KMS-11 (cell line): ENCODE measurements around the gene UPK1A.
"Not testable (repeated sequence)": the region's sequence is repeated elsewhere in the genome, so short reads cannot be mapped to it uniquely, and the experiment has no call there.

Experiments used
- H2AFZ ChIP-seq: fragments of 200-600 bp; sonication (generic); 2 replicates; pipeline ENCODE4 v1.6.1; 2016; ENCODE audit warnings: antibody characterized with exemption, mixed run types, low read depth
- H3K27ac ChIP-seq: fragments of 200-600 bp; sonication (generic); 2 replicates; pipeline ENCODE4 v1.6.1; 2016; ENCODE audit warnings: mild to moderate bottlenecking, mixed run types
- H3K27me3 ChIP-seq: fragments of 200-600 bp; sonication (generic); 2 replicates; pipeline ENCODE4 v1.6.1; 2017; ENCODE audit warnings: mild to moderate bottlenecking, low read depth, mixed run types, moderate library complexity; ENCODE audit not compliant: insufficient read depth
- H3K36me3 ChIP-seq: fragments of 200-600 bp; sonication (generic); 2 replicates; pipeline ENCODE4 v1.6.1; 2017; ENCODE audit warnings: mild to moderate bottlenecking, mixed run types; ENCODE audit not compliant: insufficient read depth
- H3K4me1 ChIP-seq: fragments of 200-600 bp; sonication (generic); 2 replicates; pipeline ENCODE4 v1.6.1; 2016; ENCODE audit warnings: mild to moderate bottlenecking, low read depth, mixed run types; ENCODE audit not compliant: poor library complexity, severe bottlenecking
- H3K4me2 ChIP-seq: fragments of 200-600 bp; sonication (generic); 2 replicates; pipeline ENCODE4 v1.7.0; 2016; ENCODE audit warnings: mild to moderate bottlenecking, mixed run types
- H3K4me3 ChIP-seq: fragments of 200-600 bp; sonication (generic); IDR thresholded peaks from 2 replicates; pipeline ENCODE4 v1.6.1; 2017; ENCODE audit warnings: low read depth, low read length, mixed read lengths; ENCODE audit not compliant: insufficient read depth
- H3K79me2 ChIP-seq: fragments of 200-600 bp; sonication (generic); 2 replicates; pipeline ENCODE4 v1.6.1; 2016; ENCODE audit warnings: low read depth, mixed run types; ENCODE audit not compliant: insufficient read depth
- H3K9ac ChIP-seq: fragments of 200-600 bp; sonication (generic); 2 replicates; pipeline ENCODE4 v1.6.1; 2016; ENCODE audit warnings: mild to moderate bottlenecking, mixed run types
- H4K20me1 ChIP-seq: fragments of 200-600 bp; sonication (generic); 2 replicates; pipeline ENCODE4 v1.6.1; 2016; ENCODE audit warnings: mild to moderate bottlenecking, mixed run types; ENCODE audit not compliant: insufficient read depth
- TF ChIP-seq, protein P1 (sequence below): fragments of 200-600 bp; sonication (generic); conservative IDR thresholded peaks from 2 replicates; pipeline ENCODE4 v1.6.1; 2017; ENCODE audit warnings: low read depth, mild to moderate bottlenecking, antibody characterized with exemption, low read length, moderate library complexity, mixed read lengths

UPK1A gene

DNA sequence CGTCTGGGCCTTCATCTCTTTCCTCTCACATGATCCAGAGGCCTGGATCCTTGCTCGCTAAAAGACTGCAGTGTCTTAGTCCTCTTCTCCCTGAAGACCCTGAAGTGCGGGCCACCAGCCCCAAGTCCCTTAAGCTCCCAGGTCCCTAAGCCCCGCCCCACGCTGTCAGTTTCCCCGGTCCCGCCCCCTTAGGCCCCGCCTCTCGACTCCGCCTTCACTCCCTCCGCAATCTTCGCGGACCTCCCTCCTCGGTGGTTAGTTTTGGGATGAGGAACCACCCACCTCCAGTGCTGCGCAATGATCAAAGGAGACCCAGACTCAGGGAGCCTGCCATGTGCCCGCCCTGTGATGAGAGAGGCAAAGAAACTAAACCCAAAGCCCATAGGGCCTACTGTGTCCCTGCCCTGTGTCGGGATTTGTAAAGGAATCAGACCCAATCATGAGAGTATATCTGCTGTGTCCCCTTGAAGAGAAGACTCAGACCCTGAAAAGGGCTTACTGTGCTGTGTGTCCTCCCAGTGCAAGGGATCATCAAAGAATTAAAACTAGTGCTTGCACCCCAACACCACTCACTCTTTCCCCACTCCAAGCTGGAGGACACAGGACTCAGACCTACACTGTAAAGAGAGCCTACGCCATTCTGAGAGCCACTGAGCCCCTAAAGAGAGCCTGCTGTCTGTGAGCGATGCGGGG lies 21.2 kb upstream of the UPK1A start:
- Histone ChIP-seq H2AFZ (peak overlapping the region; percentile 67), H4K20me1 (no peaks in the 10 kb centered on the region), H3K79me2 (peaks cover 19% of the 10 kb centered on the region), H3K27me3 (no peaks in the 10 kb centered on the region), H3K36me3 (no peaks in the 10 kb centered on the region), H3K27ac (peak overlapping the region; percentile 10; the same call in 1 of the 2 replicates), H3K4me1 (peaks cover 39% of the 10 kb centered on the region), H3K4me3 (no peak overlapping the region), H3K4me2 (peak overlapping the region; percentile 95), H3K9ac (no peak overlapping the region; the same call in 1 of the 2 replicates)
- TF ChIP-seq, protein P1, sequence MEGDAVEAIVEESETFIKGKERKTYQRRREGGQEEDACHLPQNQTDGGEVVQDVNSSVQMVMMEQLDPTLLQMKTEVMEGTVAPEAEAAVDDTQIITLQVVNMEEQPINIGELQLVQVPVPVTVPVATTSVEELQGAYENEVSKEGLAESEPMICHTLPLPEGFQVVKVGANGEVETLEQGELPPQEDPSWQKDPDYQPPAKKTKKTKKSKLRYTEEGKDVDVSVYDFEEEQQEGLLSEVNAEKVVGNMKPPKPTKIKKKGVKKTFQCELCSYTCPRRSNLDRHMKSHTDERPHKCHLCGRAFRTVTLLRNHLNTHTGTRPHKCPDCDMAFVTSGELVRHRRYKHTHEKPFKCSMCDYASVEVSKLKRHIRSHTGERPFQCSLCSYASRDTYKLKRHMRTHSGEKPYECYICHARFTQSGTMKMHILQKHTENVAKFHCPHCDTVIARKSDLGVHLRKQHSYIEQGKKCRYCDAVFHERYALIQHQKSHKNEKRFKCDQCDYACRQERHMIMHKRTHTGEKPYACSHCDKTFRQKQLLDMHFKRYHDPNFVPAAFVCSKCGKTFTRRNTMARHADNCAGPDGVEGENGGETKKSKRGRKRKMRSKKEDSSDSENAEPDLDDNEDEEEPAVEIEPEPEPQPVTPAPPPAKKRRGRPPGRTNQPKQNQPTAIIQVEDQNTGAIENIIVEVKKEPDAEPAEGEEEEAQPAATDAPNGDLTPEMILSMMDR, result no peak

DNA sequence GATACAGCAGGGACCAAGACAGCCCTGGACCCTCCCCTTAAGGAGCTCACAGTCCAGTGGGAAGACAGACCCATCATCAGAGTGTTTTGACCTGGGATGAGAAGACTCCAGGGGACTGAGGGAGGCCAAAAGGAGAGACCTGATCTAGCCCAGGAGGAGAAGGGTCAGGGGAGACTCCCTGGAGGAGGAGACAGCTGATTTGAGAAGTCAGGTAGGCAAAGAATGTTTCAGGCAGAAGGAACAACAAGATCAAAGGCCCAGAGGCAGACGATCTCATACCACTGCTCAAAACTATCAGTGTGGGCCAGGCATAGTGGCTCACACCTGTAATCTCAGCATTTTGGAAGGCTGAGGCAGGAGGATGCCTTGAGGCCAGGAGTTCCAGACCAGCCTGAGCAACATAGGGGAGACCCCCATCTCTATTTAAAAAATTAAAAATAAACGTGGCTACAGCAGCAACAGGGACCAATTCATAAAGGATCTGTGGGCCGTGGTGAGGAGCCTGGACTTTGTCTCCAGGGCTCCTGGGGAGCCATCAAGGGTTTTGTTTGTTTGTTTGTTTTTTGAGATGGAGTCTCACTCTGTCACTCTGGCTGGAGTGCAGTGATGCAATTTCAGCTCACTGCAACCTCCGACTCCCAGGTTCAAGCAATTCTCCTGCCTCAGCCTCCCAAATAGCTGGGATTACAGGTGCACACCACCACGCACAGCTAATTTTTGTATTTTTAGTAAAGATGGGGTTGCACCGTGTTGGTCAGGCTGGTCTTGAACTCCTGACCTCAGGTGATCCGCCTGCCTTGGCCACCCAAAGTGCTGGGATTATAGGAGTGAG lies 20.4 kb upstream of the UPK1A start:
- Histone ChIP-seq H3K9ac (no peak overlapping the region), H3K4me3 (no peak overlapping the region), H3K79me2 (peaks cover 26% of the 10 kb centered on the region), H4K20me1 (no peaks in the 10 kb centered on the region), H3K27me3 (no peaks in the 10 kb centered on the region), H3K27ac (no peak overlapping the region), H3K36me3 (no peaks in the 10 kb centered on the region), H3K4me2 (peak overlapping the region; percentile 95), H2AFZ (peak overlapping the region; percentile 67; the same call in 1 of the 2 replicates), H3K4me1 (peaks cover 39% of the 10 kb centered on the region)
- TF ChIP-seq, protein P1, result no peak

DNA sequence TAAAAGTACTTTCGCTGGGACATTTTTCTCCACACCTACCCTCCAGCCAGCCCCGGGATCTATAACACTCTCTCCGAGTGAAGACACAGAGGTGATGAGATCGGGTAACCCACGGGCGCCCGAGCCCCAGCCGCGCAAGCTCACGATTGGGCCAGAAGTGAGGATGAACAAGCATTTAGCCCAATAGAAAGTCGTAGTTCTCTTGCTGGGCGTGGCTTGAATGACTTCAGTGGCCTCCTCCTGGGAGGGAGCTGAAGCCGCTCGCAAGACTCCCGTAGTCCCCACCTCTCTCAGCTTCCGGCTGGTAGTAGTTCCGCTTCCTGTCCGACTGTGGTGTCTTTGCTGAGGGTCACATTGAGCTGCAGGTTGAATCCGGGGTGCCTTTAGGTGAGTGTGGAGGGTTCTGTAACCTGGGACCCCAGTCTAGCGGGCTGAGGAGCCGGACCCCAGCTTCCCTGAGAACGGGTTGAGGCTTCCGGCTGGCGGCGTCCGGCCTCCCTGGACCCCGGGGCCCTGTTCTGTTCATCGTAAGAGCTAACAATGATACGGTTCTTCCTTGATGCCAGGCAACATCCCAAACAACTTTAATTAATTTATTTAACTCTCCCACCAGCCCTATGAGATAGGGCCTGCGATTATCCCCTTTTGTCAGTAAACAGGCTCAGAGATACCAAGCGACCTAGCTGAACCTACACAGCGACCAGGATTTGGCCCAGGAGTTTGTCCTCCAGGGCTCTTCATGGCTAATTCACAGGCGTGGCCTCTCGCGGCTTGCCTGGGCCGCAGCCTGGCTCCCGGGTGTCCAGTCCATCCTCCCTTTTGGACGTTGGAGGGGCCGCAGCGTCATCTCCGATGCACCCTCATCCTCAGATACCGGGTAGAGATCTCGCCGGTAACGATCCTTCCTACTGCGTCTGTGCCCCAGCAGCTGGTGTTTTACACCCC lies 18.0 kb upstream of the UPK1A start, which contains the start of gene COX6B1:
Gene COX6B1, plus strand, starts transcription at position 307 of the 945 bp plus-strand sequence. CDS start 2,921 bp downstream, outside the sequence.
- TF ChIP-seq, protein P1, result no peak
- peaks cover 29% of the 10 kb centered on the region for H3K79me2 ChIP-seq
- peak within 1 kb of the TSS; percentile 35; the same call in 1 of the 2 replicates for H3K27ac ChIP-seq
- H3K4me1 ChIP-seq, result peaks cover 30% of the 10 kb centered on the region
- peak within 1 kb of the TSS; percentile 78 for H2AFZ ChIP-seq
- H3K4me2 ChIP-seq, result peak within 1 kb of the TSS; percentile 91
- H3K36me3 ChIP-seq, result no peaks in the 10 kb centered on the region
- no peaks in the 10 kb centered on the region for H3K27me3 ChIP-seq
- H3K4me3 ChIP-seq, result peak within 1 kb of the TSS; percentile 47
- no peaks in the 10 kb centered on the region for H4K20me1 ChIP-seq
- peak within 1 kb of the TSS; percentile 51; the same call in 1 of the 2 replicates for H3K9ac ChIP-seq

DNA sequence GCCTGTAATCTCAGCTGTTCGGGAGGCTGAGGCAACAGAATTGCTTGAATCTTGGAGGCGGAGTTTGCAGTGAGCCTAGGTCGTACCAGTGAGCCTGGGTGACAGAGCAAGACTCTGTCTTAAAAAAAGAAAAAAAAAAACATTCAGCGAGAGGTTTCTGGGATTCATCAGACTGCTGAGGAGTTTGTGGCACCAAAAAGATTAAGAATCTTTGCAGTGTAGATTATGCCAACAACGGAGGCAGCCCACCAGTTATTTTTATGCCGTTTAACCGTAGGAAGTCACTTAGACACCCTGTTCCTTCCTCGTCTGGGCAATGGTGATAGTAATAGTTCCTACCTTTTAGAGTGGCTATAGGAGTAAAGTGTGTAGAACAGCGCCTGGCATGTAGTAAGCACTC lies 15.7 kb upstream of the UPK1A start:
- peaks cover 25% of the 10 kb centered on the region for H3K4me1 ChIP-seq
- TF ChIP-seq, protein P1, result no peak
- no peak overlapping the region for H3K9ac ChIP-seq
- H3K27me3 ChIP-seq, result no peaks in the 10 kb centered on the region
- H3K4me3 ChIP-seq, result no peak overlapping the region
- peaks cover 3% of the 10 kb centered on the region; the same call in 1 of the 2 replicates for H3K36me3 ChIP-seq
- no peaks in the 10 kb centered on the region for H4K20me1 ChIP-seq
- H2AFZ ChIP-seq, result no peak overlapping the region
- H3K27ac ChIP-seq, result no peak overlapping the region
- peaks cover 29% of the 10 kb centered on the region for H3K79me2 ChIP-seq
- H3K4me2 ChIP-seq, result no peak overlapping the region

DNA sequence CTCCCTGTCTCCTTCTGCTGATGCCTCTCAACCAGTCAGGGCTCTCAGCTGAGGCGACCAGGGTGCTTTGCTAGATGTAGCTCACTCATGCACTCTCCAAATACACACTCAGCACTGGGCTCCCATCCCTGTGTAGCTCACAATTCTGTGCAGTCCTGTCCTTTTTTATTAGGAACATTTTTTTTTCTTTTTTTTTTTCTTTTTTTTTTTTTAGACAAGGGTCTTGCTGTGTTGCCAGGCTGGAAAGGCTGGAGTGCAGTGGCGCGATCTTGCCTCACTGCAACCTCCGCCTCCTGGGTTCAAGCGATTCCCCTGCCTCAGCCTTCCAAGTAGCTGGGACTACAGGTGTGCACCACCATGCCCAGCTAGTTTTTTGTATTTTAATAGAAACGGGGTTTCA lies 11.5 kb upstream of the UPK1A start:
- H3K4me2 ChIP-seq, H3K4me3 ChIP-seq, H2AFZ ChIP-seq, H3K4me1 ChIP-seq, H3K36me3 ChIP-seq, H3K27ac ChIP-seq, H4K20me1 ChIP-seq, H3K9ac ChIP-seq, H3K27me3 ChIP-seq: not testable (repeated sequence)
- peaks cover 13% of the 10 kb centered on the region for H3K79me2 ChIP-seq
